Measurements from ENCODE around the gene PLD1.

Gene PLD1

DNA sequence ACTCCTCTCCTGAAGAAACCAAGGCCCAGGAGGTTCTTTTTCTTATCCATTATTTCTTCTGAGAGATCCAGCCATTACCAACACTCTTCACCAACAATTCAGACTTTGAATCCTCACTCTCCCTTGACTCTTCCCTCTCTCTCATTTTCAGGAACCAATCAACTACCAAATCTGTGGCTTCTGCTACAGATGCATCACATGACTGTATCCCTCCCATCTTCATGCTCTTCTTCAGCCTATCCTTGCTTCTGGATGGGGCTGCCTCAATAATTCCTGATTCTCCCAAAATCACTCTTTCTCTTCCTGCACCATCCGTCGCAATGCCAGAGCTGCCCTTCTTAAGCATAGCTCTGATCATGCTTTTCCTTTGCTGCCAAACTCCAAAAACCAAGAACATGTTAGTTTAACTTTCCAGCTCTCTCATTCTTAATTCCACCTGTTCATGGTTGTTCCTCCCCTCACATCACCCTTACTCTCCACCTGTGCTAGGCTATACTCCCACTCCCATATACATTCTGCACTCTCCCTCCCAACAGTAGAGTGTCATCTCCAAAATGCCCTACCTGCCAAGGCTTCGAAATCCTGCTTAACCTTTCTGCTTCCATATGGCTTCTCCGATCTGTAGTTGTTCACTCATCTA lies 13.5 kb downstream of the PLD1 start:
- DNase-seq (ENCODE audit: low spot score): no peak

DNA sequence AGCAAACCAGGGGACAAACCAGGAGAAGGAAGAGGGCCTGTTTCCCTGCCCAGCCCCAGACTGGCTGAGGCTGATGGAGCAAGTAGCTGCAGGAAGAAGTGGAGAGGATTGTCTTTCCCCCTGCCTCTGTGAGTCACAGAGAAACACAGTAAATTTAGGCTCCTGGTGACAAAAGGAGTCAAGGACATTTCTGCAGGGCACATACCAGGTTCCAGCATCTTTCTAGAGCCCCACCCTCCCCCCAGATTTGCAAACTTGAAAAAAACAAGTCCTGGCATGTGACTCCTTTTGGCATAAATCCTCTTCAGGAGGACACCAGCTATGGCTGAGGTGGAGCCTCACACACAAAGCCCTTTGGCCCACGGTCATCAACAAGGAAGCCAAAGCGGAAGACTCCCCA lies 17.8 kb downstream of the PLD1 start:
- no peak for DNase-seq (ENCODE audit: low spot score)

DNA sequence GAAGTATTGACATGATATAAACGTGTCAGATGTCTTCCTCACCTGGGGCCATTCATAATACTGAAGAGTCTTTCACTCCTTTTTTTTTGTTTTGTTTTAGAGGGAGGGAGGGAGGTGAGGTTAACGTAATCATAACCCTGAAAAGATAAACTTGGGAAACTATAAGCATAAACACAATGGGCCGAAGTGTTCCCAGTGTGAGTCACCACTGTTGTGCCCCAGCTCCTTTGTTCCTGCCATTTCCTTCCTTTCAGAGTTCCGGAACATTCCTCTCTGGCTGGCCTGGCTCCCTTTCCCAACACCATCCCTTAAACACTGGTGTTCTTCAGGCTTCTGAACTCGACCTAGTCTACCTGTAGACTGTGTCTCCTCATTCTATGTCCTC lies 18.6 kb downstream of the PLD1 start:
- DNase-seq (ENCODE audit: low spot score): no peak

DNA sequence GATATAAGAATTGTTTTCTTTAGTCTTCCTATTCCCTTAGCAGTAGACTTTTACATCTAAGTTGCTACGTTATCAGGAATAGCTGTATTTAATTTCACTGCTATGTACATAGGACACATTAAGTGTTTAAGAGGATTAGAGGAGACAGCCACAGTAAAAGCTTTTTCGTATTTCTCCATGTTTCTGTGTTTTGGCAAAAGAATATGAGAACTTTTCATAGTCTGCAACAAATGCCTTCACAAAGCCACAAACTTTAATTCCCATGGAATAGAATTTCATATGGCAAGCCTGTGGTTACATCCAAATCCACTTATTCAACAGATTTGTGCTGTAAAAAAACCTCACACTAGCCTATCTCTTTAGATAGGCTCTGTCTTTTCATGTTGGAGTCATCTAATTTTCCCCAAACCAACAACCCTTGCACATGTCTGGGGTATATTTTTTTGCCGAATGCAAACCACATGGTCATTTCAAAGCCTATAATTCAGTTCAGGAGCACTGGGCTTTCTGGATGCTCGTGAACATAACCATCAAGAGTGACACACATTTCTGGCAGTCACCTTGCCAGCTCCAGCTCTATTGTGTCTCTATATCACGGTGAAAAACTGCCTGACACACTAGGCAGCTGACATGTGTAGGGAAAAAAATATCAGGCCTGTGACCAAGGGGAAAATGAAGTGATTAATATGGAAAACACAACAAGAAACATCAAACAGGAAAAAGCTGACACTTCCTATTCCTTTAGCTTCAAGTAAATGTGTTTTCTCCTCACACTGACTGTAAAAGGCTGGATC lies 19.2 kb downstream of the PLD1 start:
- DNase-seq (ENCODE audit: low spot score): no peak

DNA sequence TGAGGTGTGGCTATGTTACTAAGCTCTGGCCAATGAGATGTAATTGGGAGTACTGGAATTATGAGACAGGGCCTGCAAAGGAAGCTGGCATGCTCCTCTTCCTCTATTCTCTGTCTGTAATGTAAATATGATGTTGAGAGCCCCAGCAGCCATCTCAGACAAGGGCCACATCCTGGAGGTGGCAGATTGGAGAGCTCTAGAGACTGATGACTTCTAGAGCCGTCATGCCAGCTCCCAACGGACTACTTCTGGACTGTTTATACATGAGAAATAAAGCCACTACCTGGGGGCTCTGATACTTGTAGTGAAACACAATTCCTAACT lies 19.7 kb downstream of the PLD1 start:
- DNase-seq (ENCODE audit: low spot score): no peak

DNA sequence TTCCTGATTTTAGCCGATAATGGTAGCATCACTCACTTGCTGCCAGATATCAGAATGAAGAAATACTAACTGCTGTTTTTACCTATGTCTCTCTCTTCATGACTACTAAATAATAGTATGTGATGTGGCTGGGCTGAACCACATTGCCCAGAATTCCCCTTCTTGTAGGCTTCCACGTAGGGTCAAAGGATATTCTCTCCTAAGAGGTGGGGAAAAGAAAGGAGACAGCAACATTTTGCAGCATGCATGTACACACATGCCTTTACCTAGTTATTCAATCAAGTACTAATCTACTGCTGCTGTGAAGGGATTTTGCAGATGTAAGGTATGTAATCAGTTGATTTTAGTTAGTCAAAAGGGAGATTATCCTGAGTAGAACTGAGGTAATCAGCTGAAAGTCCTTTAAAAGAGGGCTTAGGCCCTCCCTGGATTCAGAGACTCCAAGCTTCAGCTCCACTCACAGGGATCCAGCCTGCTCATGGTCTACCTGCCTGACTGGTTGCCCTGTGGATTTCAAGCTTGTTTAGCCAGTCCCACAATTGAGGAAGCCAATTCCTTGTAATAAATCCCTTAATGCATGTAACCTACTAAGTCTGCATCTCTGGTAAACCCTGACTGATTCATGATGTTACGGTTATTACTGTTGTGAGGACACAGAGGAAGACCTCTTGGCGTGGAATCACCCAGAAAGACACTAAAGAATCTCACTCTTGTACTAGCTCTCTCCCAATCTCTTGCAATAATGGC lies 20.4 kb downstream of the PLD1 start:
- DNase-seq (ENCODE audit: low spot score): no peak

DNA sequence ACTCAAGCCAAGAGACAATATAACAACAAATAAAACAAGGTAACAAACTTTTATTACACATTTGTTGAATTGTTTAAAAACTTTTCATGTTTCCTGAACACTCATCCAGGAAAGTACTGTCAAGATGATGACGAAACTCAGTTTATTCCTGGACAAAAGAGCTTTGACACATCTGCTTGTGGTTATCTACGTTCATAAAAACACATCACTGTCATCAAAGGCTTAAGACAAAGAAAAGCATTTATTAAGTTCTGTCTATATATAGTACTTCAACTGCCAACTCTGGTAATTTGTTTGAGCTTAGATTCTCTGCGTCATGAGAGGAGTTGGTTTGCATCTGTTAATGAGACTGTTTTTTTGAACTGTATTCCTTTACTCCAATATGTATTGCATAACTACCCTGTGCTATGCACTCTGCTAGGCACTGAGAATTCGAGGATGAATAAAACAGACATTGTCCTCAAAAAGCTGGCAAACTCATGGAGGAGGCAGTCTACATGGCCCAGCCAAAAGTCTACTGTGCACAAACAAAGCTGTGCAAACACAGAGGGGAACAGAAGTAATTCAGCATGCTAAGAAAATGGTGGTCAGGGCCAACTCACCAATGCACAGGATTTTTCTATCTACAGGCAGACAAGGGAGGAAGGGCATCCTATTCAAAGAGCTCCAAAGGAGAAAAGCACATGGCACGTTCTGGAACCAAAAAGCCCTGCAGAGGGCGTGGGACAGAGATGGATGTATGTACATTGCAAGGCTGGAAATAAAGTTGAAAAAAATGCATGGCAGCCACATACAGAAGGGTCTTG lies 21.5 kb downstream of the PLD1 start:
- DNase-seq (ENCODE audit: low spot score): no peak

DNA sequence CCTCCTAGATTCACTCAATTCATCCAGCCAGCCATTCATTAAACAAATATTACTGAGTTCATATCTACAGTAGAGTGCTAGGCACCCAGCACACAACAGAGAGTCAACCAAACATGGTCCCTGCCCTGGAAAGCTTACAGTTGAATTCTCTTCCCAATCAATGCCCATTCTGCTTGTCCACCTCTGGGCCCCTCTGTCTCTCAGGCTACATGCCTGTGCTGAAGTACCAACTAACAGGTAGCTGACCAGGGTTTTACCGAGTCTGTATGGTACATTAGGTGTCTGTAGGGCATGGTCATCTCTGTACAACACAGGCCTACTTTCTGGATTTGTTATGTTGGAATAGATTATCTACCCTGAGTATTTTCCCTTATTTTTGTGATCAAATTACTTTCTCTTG lies 23.3 kb downstream of the PLD1 start:
- DNase-seq (ENCODE audit: low spot score): no peak

DNA sequence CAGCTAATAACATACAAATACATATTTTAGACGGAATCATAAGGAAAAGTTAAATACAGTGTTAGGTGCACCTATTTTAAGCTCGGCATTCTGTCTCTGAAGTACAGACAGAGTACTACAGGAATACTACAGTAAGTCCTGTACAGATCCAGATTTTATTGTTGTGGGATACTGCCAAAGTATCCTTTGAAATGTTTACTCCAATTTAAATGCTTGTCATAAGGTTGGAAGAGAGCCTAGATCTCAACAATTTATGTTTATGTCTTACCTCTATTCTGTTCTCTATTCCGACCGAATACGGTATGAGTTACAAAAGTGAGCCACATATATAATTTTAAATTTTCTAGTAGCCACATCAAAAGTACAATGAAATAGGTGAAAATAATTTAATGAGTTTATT lies 25.3 kb downstream of the PLD1 start:
- no peak for DNase-seq (ENCODE audit: low spot score)

DNA sequence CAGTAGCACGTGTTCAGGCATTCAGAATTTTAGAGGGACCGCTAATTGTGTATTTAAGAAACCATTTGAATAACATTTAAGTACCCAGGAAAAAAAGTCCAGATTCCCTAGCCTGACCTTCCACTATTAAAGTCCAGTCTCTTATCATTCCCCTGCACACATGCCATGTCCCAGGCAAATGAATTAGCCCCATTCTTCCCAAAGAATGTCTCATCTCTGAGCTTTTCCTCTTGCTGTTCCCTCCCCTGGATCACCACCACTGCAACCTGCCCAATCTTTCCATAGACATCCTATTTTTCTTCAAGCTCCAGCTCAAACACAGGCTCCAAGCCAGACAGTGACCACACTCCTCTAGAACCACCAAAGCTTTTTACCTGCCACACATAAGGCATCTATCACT lies 25.9 kb downstream of the PLD1 start:
- no peak for DNase-seq (ENCODE audit: low spot score)

DNA sequence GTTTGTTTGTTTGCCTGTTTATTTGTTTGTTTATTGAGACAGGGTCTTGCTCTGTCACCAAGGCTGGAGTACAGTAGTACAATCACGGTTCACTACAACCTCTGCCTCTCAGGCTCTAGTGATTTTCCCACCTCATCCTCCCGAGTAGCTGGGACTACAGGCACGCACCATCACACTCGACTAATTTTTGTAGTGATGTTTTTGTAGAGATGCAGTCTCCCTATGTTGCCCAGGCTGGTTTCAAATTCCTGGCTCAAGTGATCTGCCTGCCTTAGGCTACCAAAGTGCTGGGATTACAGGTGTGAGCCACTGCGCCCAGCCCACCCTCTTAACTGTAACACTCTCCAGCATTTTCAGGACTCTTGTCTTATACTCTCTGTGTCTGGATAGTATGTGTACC lies 26.7 kb downstream of the PLD1 start:
- DNase-seq (ENCODE audit: low spot score): no peak

DNA sequence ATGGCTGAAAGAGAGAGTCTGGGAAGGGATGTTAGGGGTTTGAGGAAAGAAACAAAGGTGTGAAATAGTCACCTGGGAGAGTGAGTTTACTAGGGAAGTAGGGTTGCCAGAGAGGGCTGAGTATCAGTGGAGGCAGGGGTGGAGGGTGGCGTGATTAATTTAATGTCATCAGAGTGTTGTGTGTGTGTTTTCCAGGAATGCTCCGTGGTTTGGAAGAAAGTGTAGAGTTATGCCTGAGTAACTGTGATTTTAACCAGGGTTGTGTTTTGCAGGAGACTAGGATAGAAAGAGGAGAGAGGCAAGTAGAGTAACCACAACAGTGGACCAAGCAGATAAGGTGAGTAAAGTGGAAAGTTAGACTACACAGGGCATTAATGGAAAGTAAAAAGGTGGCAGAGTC lies 27.2 kb downstream of the PLD1 start:
- no peak for DNase-seq (ENCODE audit: low spot score)

DNA sequence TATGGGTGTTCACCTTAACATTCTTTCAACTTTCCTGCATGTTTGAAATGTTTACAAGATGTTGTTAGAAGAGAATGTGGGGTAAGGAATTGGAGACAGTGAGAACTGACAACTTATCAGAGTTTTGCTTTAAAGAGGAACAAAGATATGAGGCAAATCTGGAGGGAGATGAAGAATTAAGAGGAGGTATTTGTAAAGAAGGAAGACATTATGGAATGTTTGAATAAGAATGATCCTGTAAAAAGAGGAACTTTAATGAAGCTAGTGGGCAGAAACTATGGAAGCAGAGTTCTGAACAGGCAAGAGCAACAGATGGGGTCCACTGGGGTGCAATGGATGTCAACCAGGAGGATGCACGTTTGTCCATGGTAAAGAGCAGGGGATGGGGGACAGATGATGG lies 27.7 kb downstream of the PLD1 start:
- DNase-seq (ENCODE audit: low spot score): no peak

DNA sequence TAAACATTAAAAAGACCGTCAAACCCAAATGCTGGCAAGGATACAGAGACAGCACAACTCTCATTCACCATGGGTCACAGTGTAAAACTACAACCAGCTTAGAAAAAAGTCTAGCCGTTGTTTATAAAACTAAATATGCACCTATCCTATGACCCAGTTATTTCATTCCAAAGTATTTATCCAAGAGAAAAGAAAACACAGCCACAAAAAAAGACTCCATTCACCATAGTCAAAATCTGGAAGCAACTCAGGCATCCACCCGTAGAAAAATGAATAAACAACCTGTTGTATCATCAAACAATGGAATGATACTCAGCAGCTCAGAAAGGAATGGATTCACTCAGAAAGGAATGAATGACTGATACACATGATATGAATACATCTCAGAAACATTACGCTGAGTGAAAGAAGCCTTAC lies 28.6 kb downstream of the PLD1 start:
- DNase-seq (ENCODE audit: low spot score): no peak

DNA sequence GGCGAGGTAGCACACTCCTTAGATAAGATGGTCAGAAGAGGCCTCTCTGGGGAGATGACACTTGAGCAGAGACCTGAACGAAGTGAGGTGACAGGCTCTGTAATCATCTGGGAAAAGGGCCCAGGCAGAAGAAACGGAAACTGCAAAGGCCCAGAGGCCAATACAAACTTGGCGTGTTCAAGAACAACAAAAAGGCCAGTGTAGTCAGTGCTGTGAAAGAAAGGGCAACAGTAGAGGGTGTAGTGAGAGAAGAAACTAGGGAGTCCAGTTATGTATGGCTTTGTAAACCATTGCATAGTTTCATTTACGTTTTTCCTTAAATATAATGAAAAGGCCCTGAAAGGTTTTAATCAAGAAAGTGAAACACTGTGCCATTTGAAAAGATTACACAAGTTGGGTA lies 31.8 kb downstream of the PLD1 start:
- DNase-seq (ENCODE audit: low spot score): no peak

DNA sequence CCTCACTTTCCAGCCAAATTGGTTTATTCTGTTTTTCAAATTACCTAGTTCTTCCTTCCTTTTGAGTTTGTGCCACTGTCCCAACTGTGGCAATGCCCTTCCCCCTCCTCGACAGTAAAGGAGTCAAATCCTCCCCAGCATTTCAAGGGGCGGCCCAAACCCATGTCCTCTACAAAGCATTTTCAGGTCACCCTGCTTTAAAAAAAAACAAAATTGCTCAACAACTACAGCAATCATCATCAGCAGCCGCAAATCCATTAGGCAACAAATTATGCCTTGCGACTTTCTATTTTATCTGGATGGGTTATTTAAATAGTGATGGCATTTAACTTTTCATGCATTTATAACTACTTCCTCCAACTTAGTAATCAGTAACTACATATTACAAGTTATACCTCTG lies 32.7 kb downstream of the PLD1 start:
- DNase-seq (ENCODE audit: low spot score): no peak

DNA sequence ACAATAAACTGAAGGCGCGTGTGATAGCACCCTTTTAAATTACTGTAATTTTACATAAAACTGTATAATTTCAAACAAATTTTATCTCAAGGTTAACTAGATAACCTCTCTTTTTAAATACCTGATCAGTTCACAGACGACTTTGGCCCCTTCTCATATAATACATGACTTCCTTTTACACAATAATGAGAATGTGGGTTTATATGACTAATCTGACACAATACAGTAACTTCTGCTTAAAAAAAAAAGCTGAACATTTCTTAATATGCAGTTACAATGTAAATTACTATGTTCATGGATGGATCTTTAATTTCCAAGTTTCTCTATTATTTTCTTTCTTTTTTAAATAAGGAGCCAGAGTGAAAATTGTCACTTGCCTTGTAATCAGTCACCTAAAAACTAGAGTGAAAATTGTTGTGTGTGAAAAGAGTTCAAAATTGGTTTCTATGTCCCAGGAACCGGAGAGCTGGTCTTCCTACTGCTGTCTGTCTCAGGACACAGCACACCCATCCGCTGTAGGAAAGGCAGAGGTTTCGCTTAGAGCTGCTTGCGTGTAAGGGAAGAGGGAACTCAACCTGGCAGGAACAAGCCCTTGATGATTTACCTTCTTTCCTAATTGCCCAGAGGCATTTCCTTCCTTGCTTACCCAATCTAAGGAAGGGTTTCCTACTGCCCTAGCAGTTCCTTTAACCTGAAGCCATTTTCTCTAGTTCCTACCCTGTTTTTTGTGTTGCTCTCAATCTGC lies 33.3 kb downstream of the PLD1 start:
- DNase-seq (ENCODE audit: low spot score): no peak

DNA sequence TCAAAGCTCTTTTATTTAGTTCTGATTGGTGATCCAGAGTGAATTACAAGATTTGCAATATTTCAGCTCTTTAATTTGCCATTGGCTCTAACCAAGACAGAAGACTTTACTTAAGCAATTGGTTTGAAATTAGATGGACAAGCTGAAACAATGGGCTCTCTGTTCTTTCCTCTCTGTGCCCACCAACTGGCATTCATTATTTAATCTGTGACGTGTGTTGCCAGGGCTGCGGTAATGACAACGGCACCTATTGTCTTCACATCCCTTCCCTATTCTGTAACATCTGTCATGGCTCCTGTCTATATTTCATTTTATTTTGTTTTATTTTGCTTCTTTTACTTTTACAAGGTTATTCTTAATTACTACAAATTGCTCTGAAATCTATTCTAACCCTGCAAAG lies 33.9 kb downstream of the PLD1 start:
- DNase-seq (ENCODE audit: low spot score): no peak

DNA sequence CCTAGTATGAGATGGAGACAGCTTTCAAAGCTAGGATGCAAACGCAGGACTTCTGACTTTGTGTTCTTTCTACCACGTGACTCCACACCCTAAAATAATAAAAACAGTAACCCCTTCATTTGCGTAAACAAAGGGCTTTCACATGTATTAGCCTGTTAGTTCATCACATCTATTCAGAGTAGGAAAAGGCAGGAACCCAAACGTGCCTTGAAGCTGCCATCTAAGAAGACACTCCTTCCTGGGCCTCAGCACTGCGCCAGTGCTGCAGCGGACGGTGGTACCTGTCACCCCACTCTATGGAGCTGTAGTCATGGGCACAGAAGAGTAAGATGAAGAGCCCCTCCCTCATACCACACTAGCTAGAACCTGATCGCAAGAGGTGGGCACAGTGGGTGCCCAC lies 34.3 kb downstream of the PLD1 start:
- DNase-seq (ENCODE audit: low spot score): no peak

DNA sequence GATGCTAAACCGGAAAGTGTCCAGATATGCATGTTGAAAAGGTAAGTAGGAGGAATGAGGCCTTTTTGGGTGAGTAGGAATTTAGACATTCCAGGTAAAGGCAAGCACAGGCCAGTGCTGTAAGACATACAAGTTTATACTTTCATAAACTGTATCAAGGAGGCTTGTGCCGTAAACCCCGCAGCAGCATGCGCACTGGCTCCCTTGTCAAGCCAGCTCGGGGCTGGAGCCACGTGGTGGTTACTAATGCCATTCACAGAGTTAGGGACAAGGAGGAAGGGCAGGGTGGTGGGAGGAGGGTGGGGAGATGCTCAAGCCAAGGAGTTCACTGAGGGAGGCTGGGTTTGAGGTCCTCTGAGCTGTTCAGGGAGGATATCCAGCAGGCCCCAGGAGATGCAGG lies 35.8 kb downstream of the PLD1 start:
- DNase-seq (ENCODE audit: low spot score): no peak

DNA sequence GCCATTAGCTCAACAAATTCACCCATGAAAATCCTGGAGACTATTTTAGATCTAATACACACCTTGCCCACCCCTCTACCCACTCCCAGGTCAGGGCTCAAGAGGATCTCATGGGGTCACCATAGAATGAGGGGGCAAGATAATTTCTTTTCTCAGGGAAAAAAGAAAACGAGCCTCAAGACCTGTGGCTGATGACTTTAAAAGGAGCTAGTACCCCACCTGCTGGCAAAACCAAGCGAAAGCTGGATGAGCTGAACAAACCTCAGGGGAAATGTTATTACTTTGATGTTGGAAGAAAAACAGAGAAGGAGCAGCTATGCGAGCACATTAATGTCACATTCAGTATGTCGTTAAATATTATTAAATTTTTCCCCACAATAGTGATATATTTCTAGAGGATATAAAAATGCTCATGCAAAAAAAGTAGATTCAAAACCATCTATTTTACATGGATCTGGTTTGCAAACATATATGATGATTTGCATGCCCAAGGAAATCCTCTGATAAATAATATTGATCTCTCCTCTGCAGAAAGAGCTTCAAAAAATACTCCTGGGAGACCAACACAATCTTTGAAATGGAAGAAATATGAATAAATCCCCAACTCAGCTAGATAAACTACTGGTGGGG lies 37.7 kb downstream of the PLD1 start:
- peak; percentile 38 for DNase-seq (ENCODE audit: low spot score)

Data from CD4-positive, alpha-beta T cell treated with Interleukin-15 for 4 hours (primary cell).